GM21447 (cell line): ENCODE measurements around the gene TOP2A.
"Not testable (repeated sequence)": the region's sequence is repeated elsewhere in the genome, so short reads cannot be mapped to it uniquely, and the experiment has no call there.

Source experiments
- ATAC-seq: cut with Tn5 transposase; IDR thresholded peaks from one replicate; pipeline ENCODE4 v1.9.1; 2021; ENCODE audit not compliant: unreplicated experiment

TOP2A gene

GRCh38 chr17:40432864-40433528 lies 15.3 kb upstream of the TOP2A start:
- ATAC-seq, result no peak

- ATAC-seq, result no peak
These were observed 13.5 kb upstream of the TOP2A start for GRCh38 chr17:40431231-40431602.

GRCh38 chr17:40430272-40431230 lies 12.9 kb upstream of the TOP2A start:
- no peak for ATAC-seq

- ATAC-seq, result no peak
These were observed 9.4 kb upstream of the TOP2A start for GRCh38 chr17:40427002-40427491.

- ATAC-seq, result no peak
These were observed 8.0 kb upstream of the TOP2A start for GRCh38 chr17:40425741-40426140.

GRCh38 chr17:40422990-40423633 lies 5.4 kb upstream of the TOP2A start:
- ATAC-seq, result no peak

- no peak for ATAC-seq
These were observed 2.0 kb upstream of the TOP2A start for GRCh38 chr17:40419559-40420331.

- no peak for ATAC-seq
These were observed 671 bp upstream of the TOP2A start for GRCh38 chr17:40418428-40418706.

- peak; percentile 9 for ATAC-seq
These were observed 463 bp downstream of the TOP2A start for GRCh38 chr17:40417258-40417608.

- ATAC-seq, result no peak
These were observed 1.0 kb downstream of the TOP2A start for GRCh38 chr17:40416671-40417070.

- ATAC-seq, result no peak
These were observed 2.3 kb downstream of the TOP2A start for GRCh38 chr17:40415390-40415789.

GRCh38 chr17:40414312-40414711 lies 3.4 kb downstream of the TOP2A start:
- ATAC-seq, result not testable (repeated sequence)

- no peak for ATAC-seq
These were observed 4.8 kb downstream of the TOP2A start for GRCh38 chr17:40412880-40413279.

- no peak for ATAC-seq
These were observed 5.9 kb downstream of the TOP2A start for GRCh38 chr17:40411821-40412220.

- ATAC-seq, result no peak
These were observed 7.6 kb downstream of the TOP2A start for GRCh38 chr17:40410082-40410481.

GRCh38 chr17:40409540-40409939 lies 8.2 kb downstream of the TOP2A start:
- ATAC-seq, result not testable (repeated sequence)

- no peak for ATAC-seq
These were observed 10.2 kb downstream of the TOP2A start for GRCh38 chr17:40407460-40407859.

- ATAC-seq, result no peak
These were observed 13.7 kb downstream of the TOP2A start for GRCh38 chr17:40404003-40404402.

GRCh38 chr17:40402668-40403067 lies 15.0 kb downstream of the TOP2A start:
- no peak for ATAC-seq

- no peak for ATAC-seq
These were observed 18.5 kb downstream of the TOP2A start for GRCh38 chr17:40399185-40399584.

- not testable (repeated sequence) for ATAC-seq
These were observed 31.1 kb downstream of the TOP2A start for GRCh38 chr17:40386555-40386954.
